ENCODE data around the gene SMIM15.
"Not testable (repeated sequence)": the region's sequence is repeated elsewhere in the genome, so short reads cannot be mapped to it uniquely, and the experiment has no call there.

Gene SMIM15

GRCh38 chr5:61162010-61162831 is at the start of gene SMIM15:
SMIM15 (minus strand) TSS chr5:61162468; CDS start chr5:61160171, 2,297 bp downstream.
- in situ Hi-C loops (cut with MboI; ENCODE audit: low sequenced_read_pairs), result no loop called here

GRCh38 chr5:61207884-61208283 is 45.6 kb upstream of the SMIM15 start:
- in situ Hi-C loops (cut with MboI; ENCODE audit: low sequenced_read_pairs), result no loop called here

- in situ Hi-C loops (cut with MboI; ENCODE audit: low sequenced_read_pairs), result no loop called here
Observed at GRCh38 chr5:61205013-61205412, 42.7 kb upstream of the SMIM15 start.

GRCh38 chr5:61202213-61202612 is 39.9 kb upstream of the SMIM15 start:
- in situ Hi-C loops (cut with MboI; ENCODE audit: low sequenced_read_pairs), result no loop called here

GRCh38 chr5:61200582-61201155 is 38.4 kb upstream of the SMIM15 start:
- in situ Hi-C loops (cut with MboI; ENCODE audit: low sequenced_read_pairs), result no loop called here

GRCh38 chr5:61198606-61199005 is 36.3 kb upstream of the SMIM15 start:
- in situ Hi-C loops (cut with MboI; ENCODE audit: low sequenced_read_pairs), result no loop called here

GRCh38 chr5:61187826-61188225 is 25.6 kb upstream of the SMIM15 start:
- in situ Hi-C loops (cut with MboI; ENCODE audit: low sequenced_read_pairs), result not testable (repeated sequence)

GRCh38 chr5:61187352-61187751 is 25.1 kb upstream of the SMIM15 start:
- in situ Hi-C loops (cut with MboI; ENCODE audit: low sequenced_read_pairs), result not testable (repeated sequence)

- in situ Hi-C loops (cut with MboI; ENCODE audit: low sequenced_read_pairs), result no loop called here
Observed at GRCh38 chr5:61186634-61187033, 24.4 kb upstream of the SMIM15 start.

- in situ Hi-C loops (cut with MboI; ENCODE audit: low sequenced_read_pairs), result no loop called here
Observed at GRCh38 chr5:61184708-61185107, 22.4 kb upstream of the SMIM15 start.

GRCh38 chr5:61183538-61183937 is 21.3 kb upstream of the SMIM15 start:
- in situ Hi-C loops (cut with MboI; ENCODE audit: low sequenced_read_pairs), result no loop called here

GRCh38 chr5:61182449-61182848 is 20.2 kb upstream of the SMIM15 start:
- in situ Hi-C loops (cut with MboI; ENCODE audit: low sequenced_read_pairs), result no loop called here

GRCh38 chr5:61180886-61181285 is 18.6 kb upstream of the SMIM15 start:
- in situ Hi-C loops (cut with MboI; ENCODE audit: low sequenced_read_pairs), result no loop called here

- in situ Hi-C loops (cut with MboI; ENCODE audit: low sequenced_read_pairs), result no loop called here
Observed at GRCh38 chr5:61178702-61179101, 16.4 kb upstream of the SMIM15 start.

GRCh38 chr5:61177716-61178115 is 15.4 kb upstream of the SMIM15 start:
- in situ Hi-C loops (cut with MboI; ENCODE audit: low sequenced_read_pairs), result no loop called here

GRCh38 chr5:61177070-61177469 is 14.8 kb upstream of the SMIM15 start:
- in situ Hi-C loops (cut with MboI; ENCODE audit: low sequenced_read_pairs), result no loop called here

GRCh38 chr5:61176631-61177030 is 14.4 kb upstream of the SMIM15 start:
- in situ Hi-C loops (cut with MboI; ENCODE audit: low sequenced_read_pairs), result no loop called here

GRCh38 chr5:61171479-61171878 is 9.2 kb upstream of the SMIM15 start:
- in situ Hi-C loops (cut with MboI; ENCODE audit: low sequenced_read_pairs), result no loop called here

GRCh38 chr5:61168951-61169350 is 6.7 kb upstream of the SMIM15 start:
- in situ Hi-C loops (cut with MboI; ENCODE audit: low sequenced_read_pairs), result no loop called here

- in situ Hi-C loops (cut with MboI; ENCODE audit: low sequenced_read_pairs), result no loop called here
Observed at GRCh38 chr5:61167382-61167781, 5.1 kb upstream of the SMIM15 start.

GRCh38 chr5:61163905-61164304 is 1.6 kb upstream of the SMIM15 start:
- in situ Hi-C loops (cut with MboI; ENCODE audit: low sequenced_read_pairs), result no loop called here

- in situ Hi-C loops (cut with MboI; ENCODE audit: low sequenced_read_pairs), result no loop called here
Observed at GRCh38 chr5:61162832-61163567, 732 bp upstream of the SMIM15 start.

All from HL-60/S4 treated with retinoic acid at 250 ng/mL for 4 days and 3 days (cell line).